Fibroblast of gingiva (primary cell): ENCODE measurements around the gene PLEKHM2.
"Not testable (repeated sequence)": the region's sequence is repeated elsewhere in the genome, so short reads cannot be mapped to it uniquely, and the experiment has no call there.

Experiments
- DNase-seq: peaks from one replicate; pipeline ENCODE4 v3.0.0-alpha.2; 2011; ENCODE audit warnings: low read depth

The PLEKHM2 gene

GRCh38 chr1:15684042-15684461, at the start of gene PLEKHM2:
Gene PLEKHM2 (plus strand): TSS chr1:15684320. CDS start chr1:15684559, 239 bp downstream.
- peak; percentile 54 for DNase-seq

GRCh38 chr1:15636436-15636835, 47.7 kb upstream of the PLEKHM2 start:
- DNase-seq = no peak

- no peak for DNase-seq
Measured at GRCh38 chr1:15637826-15638225, 46.3 kb upstream of the PLEKHM2 start.

- no peak for DNase-seq
Measured at GRCh38 chr1:15639262-15639661, 44.9 kb upstream of the PLEKHM2 start.

GRCh38 chr1:15639931-15640330, 44.2 kb upstream of the PLEKHM2 start:
- DNase-seq = no peak

- no peak for DNase-seq
Measured at GRCh38 chr1:15640667-15641066, 43.5 kb upstream of the PLEKHM2 start.

GRCh38 chr1:15649937-15650336, 34.2 kb upstream of the PLEKHM2 start:
- DNase-seq = no peak

GRCh38 chr1:15650433-15650832, 33.7 kb upstream of the PLEKHM2 start:
- peak; percentile 19 for DNase-seq

GRCh38 chr1:15652130-15652529, 32.0 kb upstream of the PLEKHM2 start:
- not testable (repeated sequence) for DNase-seq

GRCh38 chr1:15654091-15654690, 29.9 kb upstream of the PLEKHM2 start:
- no peak for DNase-seq

GRCh38 chr1:15656464-15656863, 27.7 kb upstream of the PLEKHM2 start:
- DNase-seq = no peak

- DNase-seq = no peak
Measured at GRCh38 chr1:15657021-15657420, 27.1 kb upstream of the PLEKHM2 start.

- DNase-seq = no peak
Measured at GRCh38 chr1:15660151-15660550, 24.0 kb upstream of the PLEKHM2 start.

GRCh38 chr1:15662477-15662876, 21.6 kb upstream of the PLEKHM2 start:
- DNase-seq = no peak

GRCh38 chr1:15663925-15664324, 20.2 kb upstream of the PLEKHM2 start:
- no peak for DNase-seq

- DNase-seq = no peak
Measured at GRCh38 chr1:15667362-15667761, 16.8 kb upstream of the PLEKHM2 start.

GRCh38 chr1:15668089-15668754, 15.9 kb upstream of the PLEKHM2 start:
- no peak for DNase-seq

GRCh38 chr1:15669074-15669473, 15.0 kb upstream of the PLEKHM2 start:
- no peak for DNase-seq

GRCh38 chr1:15669864-15670263, 14.3 kb upstream of the PLEKHM2 start:
- DNase-seq = no peak

GRCh38 chr1:15671430-15671829, 12.7 kb upstream of the PLEKHM2 start:
- DNase-seq = no peak

- DNase-seq = no peak
Measured at GRCh38 chr1:15674386-15675159, 9.5 kb upstream of the PLEKHM2 start.

- no peak for DNase-seq
Measured at GRCh38 chr1:15676010-15676409, 8.1 kb upstream of the PLEKHM2 start.
